HG03097 (cell line): ENCODE measurements around the gene GPC4.

Experiments
- ATAC-seq: cut with Tn5 transposase; IDR thresholded peaks from one replicate; pipeline ENCODE4 v1.9.1; 2021; ENCODE audit not compliant: unreplicated experiment, low FRiP score

Gene GPC4

GRCh38 chrX:133415276-133416105 is at the start of gene GPC4:
TSS of gene GPC4 (minus strand) at chrX:133415489. CDS start at chrX:133414965, 524 bp downstream.
- no peak for ATAC-seq

DNA sequence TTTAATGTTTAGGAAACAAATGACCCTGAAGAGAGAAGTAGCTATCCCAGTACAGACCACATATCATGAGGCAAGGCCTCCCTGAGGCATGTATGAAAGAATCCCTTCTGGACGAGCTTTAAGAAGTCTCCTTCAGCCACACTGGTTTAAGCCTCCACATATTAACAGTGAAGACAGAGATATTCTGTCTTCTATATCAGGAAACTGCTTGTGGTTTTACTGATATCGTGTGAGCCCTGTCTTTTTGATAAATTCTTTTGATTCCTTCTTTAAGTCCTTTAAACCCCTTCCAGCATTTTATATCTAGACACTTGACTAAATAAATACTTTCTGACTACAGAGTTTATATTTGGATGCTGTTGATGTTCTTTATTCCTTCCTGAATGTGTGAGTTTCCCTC is 45.9 kb upstream of the GPC4 start:
- no peak for ATAC-seq

- no peak for ATAC-seq
Observed at GRCh38 chrX:133454924-133455323, 39.6 kb upstream of the GPC4 start.

DNA sequence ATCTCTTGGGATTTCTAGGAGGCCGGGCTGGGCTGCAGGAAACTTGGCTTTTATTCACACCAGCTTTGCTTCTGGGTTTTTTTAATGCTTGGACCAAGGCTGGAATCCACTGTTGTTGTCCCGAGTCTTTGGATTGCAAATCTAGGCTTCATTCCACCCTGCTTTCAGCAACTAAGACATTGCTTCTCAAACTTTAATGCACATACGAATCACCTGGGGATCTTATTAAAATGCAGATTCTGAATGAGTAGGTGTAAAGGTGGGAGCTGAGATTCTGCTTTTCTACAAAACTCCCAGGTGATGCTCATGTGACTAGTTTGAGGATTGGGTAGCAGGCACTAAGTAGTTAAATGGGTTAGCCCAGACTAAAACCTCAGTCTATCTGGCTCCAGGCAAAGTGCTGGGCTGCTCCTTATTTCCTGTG is 39.2 kb upstream of the GPC4 start:
- no peak for ATAC-seq

DNA sequence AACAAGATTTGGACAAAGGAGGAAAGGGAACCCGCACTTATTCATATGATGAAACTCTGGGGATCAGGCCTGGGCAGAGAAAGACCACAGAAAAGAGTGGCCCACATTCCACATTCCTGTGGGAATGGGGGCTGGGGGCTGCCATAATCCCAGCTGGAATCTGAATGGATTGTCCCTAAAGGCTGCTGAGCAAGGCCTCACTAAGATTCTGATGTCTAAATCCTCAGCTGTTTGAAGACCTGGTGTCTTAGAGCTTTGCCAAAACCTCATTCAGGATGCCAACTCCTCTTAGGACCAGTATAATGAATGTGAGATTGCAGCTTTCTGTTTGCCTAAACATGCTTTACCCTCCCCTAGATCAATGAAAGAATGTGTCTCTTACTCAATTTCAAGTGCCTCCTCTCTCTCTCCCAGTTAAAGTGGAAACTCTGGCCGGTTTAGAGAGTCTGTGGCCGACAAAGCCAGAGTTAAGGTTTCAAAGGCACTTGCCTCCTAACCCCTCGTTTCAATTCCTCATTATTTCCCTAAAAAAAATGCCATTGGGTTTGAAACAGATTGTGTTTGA is 33.3 kb upstream of the GPC4 start:
- ATAC-seq = no peak

DNA sequence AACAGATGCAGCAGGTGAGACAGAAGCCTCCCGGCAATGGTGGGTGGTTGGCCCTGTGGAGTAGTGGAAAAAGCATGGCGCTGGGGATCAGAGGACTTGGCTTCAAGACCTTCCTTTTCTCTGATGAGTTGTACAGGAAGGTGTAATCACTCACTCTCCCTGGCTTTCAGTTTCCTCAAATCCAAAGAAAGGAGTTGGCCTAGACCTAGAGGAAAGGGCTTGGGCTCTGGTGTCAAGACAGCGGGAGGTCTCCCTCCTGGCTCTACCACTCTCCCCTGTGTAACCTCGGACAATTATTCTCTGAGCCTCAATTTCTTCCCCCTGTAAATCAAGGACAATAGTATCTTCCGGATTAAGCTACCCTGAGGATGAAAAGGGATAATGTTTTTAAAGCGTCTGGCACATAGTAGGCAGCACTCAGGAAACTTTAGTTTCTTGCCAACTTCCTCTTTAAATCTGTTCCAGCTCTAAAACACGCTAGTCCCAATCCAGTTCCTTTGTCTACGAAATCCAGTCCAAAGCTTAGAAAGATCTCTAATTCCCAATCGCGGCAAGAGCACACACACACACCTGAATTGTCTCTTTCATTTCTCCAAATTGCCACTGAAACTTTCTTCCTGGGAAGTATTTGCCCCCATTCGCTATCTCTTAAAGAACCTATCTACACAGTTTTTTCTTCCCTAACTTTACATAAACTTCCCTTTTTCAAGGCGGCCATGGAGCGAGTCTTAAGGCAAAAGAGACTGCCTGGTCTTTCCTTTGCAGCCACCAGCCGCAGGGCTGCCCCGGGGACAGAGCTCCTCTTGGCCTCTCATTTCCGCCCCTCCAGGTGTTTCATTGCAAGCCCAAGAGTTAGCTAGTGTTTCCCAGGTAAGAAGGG is 29.9 kb upstream of the GPC4 start:
- no peak for ATAC-seq

DNA sequence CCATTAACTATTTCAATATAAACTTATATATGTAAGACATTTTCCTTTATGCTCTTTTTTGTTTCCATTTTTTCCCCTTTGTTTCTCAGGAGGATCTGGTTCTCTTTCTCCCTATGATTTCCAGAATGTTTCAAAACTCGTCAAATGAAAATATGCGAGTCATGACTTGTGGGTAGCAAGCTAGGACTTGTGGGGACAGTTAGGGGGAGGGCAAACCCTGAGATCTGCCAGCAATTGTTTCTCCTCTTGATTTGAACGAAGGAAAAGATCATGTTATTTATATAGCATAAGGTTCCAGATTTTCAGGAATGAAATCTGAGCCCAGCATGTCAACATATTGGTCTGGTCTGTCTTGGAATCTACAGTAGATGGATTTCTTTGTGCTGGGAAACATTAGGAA is 28.9 kb upstream of the GPC4 start:
- no peak for ATAC-seq

GRCh38 chrX:133440797-133441163 is 25.5 kb upstream of the GPC4 start:
- no peak for ATAC-seq

DNA sequence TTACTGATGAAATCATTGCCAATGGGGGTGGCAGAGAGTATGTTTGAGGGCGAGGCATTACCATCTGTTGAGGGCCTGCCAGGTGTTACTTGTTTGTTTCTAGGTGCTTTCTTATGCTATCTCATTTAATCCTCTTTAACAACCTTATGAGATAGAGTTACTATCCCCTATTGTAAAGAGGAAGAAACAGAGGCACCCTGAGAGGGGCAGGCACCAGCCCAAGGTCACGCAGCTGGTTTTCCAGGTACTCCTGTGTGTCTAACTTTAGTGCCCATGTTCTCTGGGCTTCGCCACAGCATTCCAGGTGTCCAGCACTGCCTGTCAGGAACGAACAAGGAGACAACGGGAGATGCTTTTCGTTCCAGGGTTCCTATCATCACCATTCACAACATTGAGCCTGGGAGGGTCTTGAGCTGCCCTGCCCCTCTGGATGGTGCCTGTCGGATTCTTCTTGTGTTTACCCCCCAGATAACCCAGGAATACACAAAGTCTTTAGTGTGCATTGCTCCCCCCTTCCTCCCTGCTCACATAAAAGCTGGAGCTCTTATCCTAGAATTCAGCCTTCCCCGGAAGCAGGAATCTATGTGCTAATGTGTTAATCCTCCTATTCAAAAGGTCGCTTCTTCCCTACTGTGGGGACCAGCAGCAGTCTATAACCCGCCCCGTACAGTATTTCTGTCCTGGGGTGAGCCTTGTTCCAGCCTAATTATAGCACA is 24.9 kb upstream of the GPC4 start:
- ATAC-seq = no peak

DNA sequence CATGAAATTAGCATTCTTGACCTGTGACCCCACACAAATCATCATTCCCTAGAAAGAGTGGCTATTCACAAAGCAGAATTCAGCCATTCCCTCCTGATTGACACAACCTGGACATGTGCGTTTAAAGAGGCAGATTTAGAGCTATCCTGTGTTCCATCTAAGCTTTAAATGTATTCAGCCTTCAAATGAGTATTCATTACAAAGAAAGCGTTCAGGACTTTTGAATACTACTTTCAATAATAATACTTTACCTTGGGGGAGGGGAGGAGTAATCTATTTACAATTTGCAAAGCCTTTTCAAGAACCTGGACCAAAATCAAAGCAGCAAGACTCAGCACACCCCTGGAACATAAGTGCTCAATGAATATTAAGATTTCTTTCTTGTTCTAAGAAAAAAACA is 22.5 kb upstream of the GPC4 start:
- no peak for ATAC-seq

GRCh38 chrX:133437356-133437755 is 22.1 kb upstream of the GPC4 start:
- ATAC-seq = no peak

- no peak for ATAC-seq
Observed at GRCh38 chrX:133435544-133436124, 20.3 kb upstream of the GPC4 start.

GRCh38 chrX:133434197-133434820 is 19.0 kb upstream of the GPC4 start:
- no peak for ATAC-seq

GRCh38 chrX:133419911-133420310 is 4.6 kb upstream of the GPC4 start:
- no peak for ATAC-seq

DNA sequence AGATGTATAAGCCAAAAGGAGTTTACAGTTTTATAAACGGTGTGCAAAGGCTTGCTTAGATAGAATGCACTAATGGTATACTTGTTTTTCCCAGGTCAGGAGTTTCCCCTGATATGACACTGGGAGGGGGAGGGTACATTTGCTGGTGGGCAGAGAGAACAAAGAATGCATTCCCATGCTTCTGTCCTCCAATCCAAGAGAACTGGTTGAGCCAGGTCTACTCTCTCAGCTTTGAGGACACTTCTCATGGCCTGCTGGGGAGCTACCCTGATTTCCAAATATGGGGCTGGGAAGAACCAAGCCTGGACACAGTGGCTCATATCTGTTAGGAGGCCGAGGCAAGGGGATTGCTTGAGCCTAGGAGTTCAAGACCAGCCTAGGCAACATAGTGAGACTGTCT is 3.3 kb upstream of the GPC4 start:
- ATAC-seq = no peak

GRCh38 chrX:133417364-133417763 is 2.1 kb upstream of the GPC4 start:
- no peak for ATAC-seq

GRCh38 chrX:133414406-133415275 is 648 bp downstream of the GPC4 start:
- ATAC-seq = no peak

GRCh38 chrX:133413218-133413925 is 1.9 kb downstream of the GPC4 start:
- ATAC-seq = no peak
